Transverse colon (tissue), 4 donors: Measurements from ENCODE around the gene SGSH. TPM values are rescaled to one million over a fixed set of nuclear protein-coding genes. Genes with fewer than 3 reads are reported as not detected.
A peak's percentile ranks its signal among the peaks of the same experiment; 100 is the strongest.
"Not testable (repeated sequence)": the region's sequence is repeated elsewhere in the genome, so short reads cannot be mapped to it uniquely, and the experiment has no call there.

Experiments
- DNase-seq: peaks from one replicate; pipeline ENCODE4 v3.0.0-alpha.2; 2019
- H3K27ac ChIP-seq, 4 donors: fragments of 200-600 bp; sonication (generic); 2 replicates each; pipeline ENCODE4 v1.5.1; 2016 to 2018; ENCODE audit warnings: inconsistent platforms in 4 of 4
- H3K27me3 ChIP-seq: fragments of 200-600 bp; sonication (generic); 2 replicates; pipeline ENCODE4 v1.5.1; 2017; ENCODE audit warnings: inconsistent platforms
- H3K36me3 ChIP-seq, 4 donors: fragments of 200-600 bp; sonication (generic); 2 replicates each; pipeline ENCODE4 v1.5.1; 2017 to 2019; ENCODE audit warnings: inconsistent platforms in 4 of 4
- H3K4me1 ChIP-seq, 4 donors: fragments of 200-600 bp; sonication (generic); 2 replicates each; pipeline ENCODE4 v1.5.1; 2017 to 2020; ENCODE audit warnings: inconsistent platforms in 4 of 4
- H3K4me3 ChIP-seq, 4 donors: fragments of 200-600 bp; sonication (generic); 1 replicate in 1 of 4; 2 replicates in 3 of 4; pipeline versions ENCODE4 v1.5.1 to v1.6.1; 2017 to 2019; ENCODE audit warnings: inconsistent platforms in 4 of 4
- H3K9me3 ChIP-seq, 2 donors: fragments of 200-600 bp; sonication (generic); 2 replicates each; pipeline ENCODE4 v1.5.1; 2017 to 2019; ENCODE audit warnings: inconsistent platforms in 2 of 2
- EP300 ChIP-seq: sonication (generic); formaldehyde crosslinking; IDR thresholded peaks from one replicate; pipeline ENCODE4 v1.6.1; 2017; ENCODE audit warnings: antibody characterized with exemption, low read depth
- POLR2A ChIP-seq: fragments of 450-650 bp; IDR thresholded peaks from one replicate; pipeline ENCODE4 v1.6.1; 2016; ENCODE audit warnings: antibody characterized with exemption, mild to moderate bottlenecking, moderate library complexity
- POLR2AphosphoS5 ChIP-seq, 3 donors: sonication (generic); formaldehyde crosslinking; IDR thresholded peaks; one replicate each; pipeline ENCODE4 v1.6.1; 2016; ENCODE audit warnings: antibody characterized with exemption in 3 of 3
- WGBS, 2 donors: methylation state at CpG; one replicate each; pipeline ENCODE4 v1.1.5; 2018; ENCODE audit warnings: low coverage in 1 of 2; 5-methylcytosine and 5-hydroxymethylcytosine counted together
- in situ Hi-C, 4 donors: fragments of 200-750 bp; cut with MboI; loops; one replicate each; pipeline versions ENCODE4 v1.15.0 to v1.15.1; 2017; ENCODE audit warnings: low sequenced_read_pairs in 3 of 4, low pct_ligation_motif_present in 1 of 4, low pct_unique_long_range_greater_than_20kb in 1 of 4
- intact Hi-C: fragments of 100-400 bp; cut with DNase I; formaldehyde crosslinking; loops from one replicate; pipeline ENCODE4 v1.15.1; 2023; ENCODE audit warnings: low total_unique reads
- total RNA-seq, 4 donors: library from RNA; depleted of rRNA; stranded (reverse); fragments of >200 nt; gene quantifications; one replicate each; pipeline ENCODE4 v1.1.0, GENCODE V29; 2016
- TF ChIP-seq, protein P1 (sequence below), 5 experiments: fragments of 200-600 bp in 3 of 5; fragments of 450-650 bp in 2 of 5; sonication (generic) in 3 of 5; IDR thresholded peaks; 1 replicate in 2 of 5; 2 replicates in 3 of 5; pipeline ENCODE4 v1.5.1; 2016 to 2017; ENCODE audit warnings: antibody characterized with exemption in 5 of 5, inconsistent platforms in 3 of 5, mild to moderate bottlenecking in 2 of 5, moderate library complexity in 1 of 5

Gene SGSH
- total RNA-seq, 4 donors from 2014 or later, result 26.2 to 66.2 (median 39.9) TPM

DNA sequence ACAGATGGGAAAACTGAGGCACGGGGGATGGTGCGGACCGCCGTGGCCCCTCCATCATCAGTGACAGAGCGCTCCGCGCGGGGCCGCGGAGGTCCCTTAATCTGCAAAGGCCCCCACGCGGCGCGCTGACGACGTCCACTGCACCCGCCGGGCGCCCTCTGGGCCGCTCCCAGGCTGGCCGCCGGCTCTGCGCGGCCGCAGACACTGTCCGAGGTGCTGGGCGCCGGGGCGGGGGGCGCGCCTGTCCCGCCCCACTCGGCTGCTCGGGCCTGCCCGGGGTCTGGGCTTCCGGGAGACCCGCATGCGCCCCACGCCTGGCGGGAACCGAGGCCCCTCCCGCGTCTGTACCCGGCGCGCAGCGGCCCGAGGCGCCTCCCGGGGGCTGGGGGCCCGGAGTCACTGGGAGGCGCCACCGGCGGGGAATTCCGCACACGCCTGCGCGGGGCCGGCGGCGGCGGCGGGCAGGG lies 40.0 kb upstream of the SGSH start:
- intact Hi-C loops (no loop called here), in situ Hi-C loops (no loop called here)
- no peaks in the 10 kb centered on the region for H3K27me3 ChIP-seq
- TF ChIP-seq POLR2A (no peak), EP300 (no peak), POLR2AphosphoS5 (IDR thresholded peaks at IDR 0.05) (peak in 2 of 3 donors; percentile 29 to 48)
- TF ChIP-seq, protein P1, sequence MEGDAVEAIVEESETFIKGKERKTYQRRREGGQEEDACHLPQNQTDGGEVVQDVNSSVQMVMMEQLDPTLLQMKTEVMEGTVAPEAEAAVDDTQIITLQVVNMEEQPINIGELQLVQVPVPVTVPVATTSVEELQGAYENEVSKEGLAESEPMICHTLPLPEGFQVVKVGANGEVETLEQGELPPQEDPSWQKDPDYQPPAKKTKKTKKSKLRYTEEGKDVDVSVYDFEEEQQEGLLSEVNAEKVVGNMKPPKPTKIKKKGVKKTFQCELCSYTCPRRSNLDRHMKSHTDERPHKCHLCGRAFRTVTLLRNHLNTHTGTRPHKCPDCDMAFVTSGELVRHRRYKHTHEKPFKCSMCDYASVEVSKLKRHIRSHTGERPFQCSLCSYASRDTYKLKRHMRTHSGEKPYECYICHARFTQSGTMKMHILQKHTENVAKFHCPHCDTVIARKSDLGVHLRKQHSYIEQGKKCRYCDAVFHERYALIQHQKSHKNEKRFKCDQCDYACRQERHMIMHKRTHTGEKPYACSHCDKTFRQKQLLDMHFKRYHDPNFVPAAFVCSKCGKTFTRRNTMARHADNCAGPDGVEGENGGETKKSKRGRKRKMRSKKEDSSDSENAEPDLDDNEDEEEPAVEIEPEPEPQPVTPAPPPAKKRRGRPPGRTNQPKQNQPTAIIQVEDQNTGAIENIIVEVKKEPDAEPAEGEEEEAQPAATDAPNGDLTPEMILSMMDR (IDR thresholded peaks at IDR 0.05), result peak in 1 of 5 experiments; percentile 9
- H3K9me3 ChIP-seq, result no peaks in the 10 kb centered on the region
- DNase-seq, result peak; percentile 73
- H3K27ac ChIP-seq, result peak overlapping the region; percentile 90 to 96 (median 96)
- peaks cover 15 to 73% (median 44%) of the 10 kb centered on the region in 4 donors for H3K4me1 ChIP-seq
- peak overlapping the region; percentile 21 to 84 (median 74) for H3K4me3 ChIP-seq
- 1% methylated on average over 29 of the region's 63 CpGs; no CpG with 5 or more reads in 1 of the 2 donors for WGBS, 2 donors
- no peaks in the 10 kb centered on the region for H3K36me3 ChIP-seq

DNA sequence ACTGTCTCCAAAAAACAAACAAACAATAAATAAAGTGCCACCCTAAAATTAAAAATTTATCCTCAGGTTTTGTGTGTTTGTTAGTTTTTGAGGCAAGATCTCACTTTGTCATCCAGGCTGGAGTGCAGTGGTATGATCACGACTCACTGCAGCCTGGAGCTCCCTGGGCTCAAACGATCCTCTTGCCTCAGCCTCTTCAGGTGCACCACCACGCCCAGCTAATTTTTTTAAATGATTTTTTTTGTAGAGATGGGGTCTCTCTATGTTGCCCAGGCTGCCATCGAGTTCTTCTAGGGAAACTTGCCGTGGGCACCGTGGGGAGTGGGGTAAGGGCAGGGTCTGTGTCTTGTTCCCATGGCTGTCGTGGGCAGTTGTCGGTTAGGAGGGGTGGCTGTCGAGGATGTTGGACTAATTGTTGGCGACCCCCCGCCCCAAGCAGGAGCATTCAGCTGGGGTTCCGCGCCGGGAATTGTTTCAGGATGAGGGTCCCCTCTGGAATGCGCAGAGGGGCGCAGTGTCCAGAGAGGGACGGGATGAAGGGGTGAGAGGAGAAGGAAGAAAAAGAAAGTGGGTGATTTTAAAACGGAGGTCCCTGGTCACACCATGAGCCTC lies 39.4 kb upstream of the SGSH start:
- peaks cover 16 to 76% (median 49%) of the 10 kb centered on the region in 4 donors for H3K4me1 ChIP-seq
- DNase-seq, result no peak
- H3K27ac ChIP-seq, result peak overlapping the region; percentile 90 to 96 (median 96)
- peak overlapping the region; percentile 21 to 84 (median 74) for H3K4me3 ChIP-seq
- in situ Hi-C loops, result no loop called here
- no peaks in the 10 kb centered on the region for H3K27me3 ChIP-seq
- H3K9me3 ChIP-seq, result no peaks in the 10 kb centered on the region
- 44 to 51% methylated on average over 6 to 18 of the region's 18 CpGs for WGBS, 2 donors
- intact Hi-C loops, result no loop called here
- no peaks in the 10 kb centered on the region for H3K36me3 ChIP-seq
- TF ChIP-seq POLR2A, result no peak
- TF ChIP-seq, protein P1 (IDR thresholded peaks at IDR 0.05), result no peak
- no peak for TF ChIP-seq POLR2AphosphoS5 (IDR thresholded peaks at IDR 0.05)
- no peak for TF ChIP-seq EP300

DNA sequence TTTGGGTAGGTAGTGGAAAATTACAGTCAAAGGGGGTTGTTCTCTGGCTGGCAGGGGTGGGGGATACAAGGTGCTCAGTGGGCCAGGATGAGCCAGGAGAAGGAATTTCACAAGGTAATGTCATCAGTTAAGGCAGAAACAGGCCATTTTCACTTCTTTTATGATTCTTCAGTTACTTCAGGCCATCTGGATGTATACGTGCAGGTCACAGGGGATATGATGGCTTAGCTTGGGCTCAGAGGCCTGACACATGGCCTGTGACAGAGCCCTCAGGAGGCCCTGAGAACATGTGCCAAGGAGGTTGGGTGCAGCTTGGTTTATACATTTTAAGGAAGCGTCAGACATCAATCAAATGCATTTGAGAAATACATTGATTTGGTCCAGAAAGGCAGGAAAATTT lies 38.2 kb upstream of the SGSH start:
- H3K9me3 ChIP-seq, DNase-seq, H3K27me3 ChIP-seq, in situ Hi-C loops, H3K36me3 ChIP-seq, H3K4me3 ChIP-seq, intact Hi-C loops: not testable (repeated sequence)
- Histone ChIP-seq H3K27ac (peak overlapping the region; percentile 11 to 96 (median 54)), H3K4me1 (peaks cover 19 to 68% (median 40%) of the 10 kb centered on the region in 4 donors)
- WGBS, 2 donors, result 62% methylated on average over 2 of the region's 2 CpGs; no CpG with 5 or more reads in 1 of the 2 donors

DNA sequence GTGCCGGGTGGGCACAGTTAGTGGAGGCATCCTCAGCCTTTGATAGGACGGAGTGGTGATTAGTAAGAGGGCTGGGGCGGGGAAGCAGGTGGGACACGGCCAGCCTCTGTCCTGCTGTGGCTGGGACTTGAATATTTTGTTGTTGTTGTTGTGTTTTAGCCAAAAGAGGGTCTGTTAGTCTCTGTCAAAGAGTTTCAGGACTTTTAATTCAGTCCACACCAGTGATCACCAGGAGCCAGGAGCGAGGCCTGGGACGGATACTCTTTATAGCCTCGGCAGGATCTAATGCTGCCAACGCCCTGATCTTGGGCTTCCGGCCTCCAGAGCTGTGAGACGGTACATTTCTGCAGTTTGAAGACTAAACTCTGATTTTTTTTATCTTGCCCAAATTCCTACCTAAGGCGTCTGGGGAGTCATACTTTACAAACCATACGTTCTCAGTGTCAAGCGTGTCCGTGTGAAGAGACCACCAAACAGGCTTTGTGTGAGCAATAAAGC lies 37.6 kb upstream of the SGSH start:
- peaks cover 15 to 65% (median 35%) of the 10 kb centered on the region in 4 donors for H3K4me1 ChIP-seq
- peak; percentile 68 for DNase-seq
- intact Hi-C loops (no loop called here), in situ Hi-C loops (no loop called here)
- no peaks in the 10 kb centered on the region for H3K36me3 ChIP-seq
- no peak overlapping the region for H3K4me3 ChIP-seq
- WGBS, 2 donors, result 56% methylated on average over 14 of the region's 14 CpGs; no CpG with 5 or more reads in 1 of the 2 donors
- H3K27ac ChIP-seq, result peak overlapping the region; percentile 11 to 96 (median 54)
- TF ChIP-seq, protein P1 (IDR thresholded peaks at IDR 0.05), result no peak
- TF ChIP-seq EP300 (no peak), POLR2A (no peak), POLR2AphosphoS5 (IDR thresholded peaks at IDR 0.05) (no peak)
- no peaks in the 10 kb centered on the region for H3K27me3 ChIP-seq
- no peaks in the 10 kb centered on the region for H3K9me3 ChIP-seq
